T-helper 1 cell treated with Interleukin-12 subunit alpha and Interleukin-12 subunit beta and Interleukin-4 antibody, amounts not matched to agents 30 μg/mL and 1 μg/mL, for 36 hours (primary cell): ENCODE data around the gene CLASP1.

Experiments used
- H3K27ac Mint-ChIP-seq: one replicate; pipeline ENCODE4 v1.8.0; 2021; ENCODE audit warnings: mild to moderate bottlenecking, mixed read lengths
- H3K27me3 Mint-ChIP-seq: one replicate; pipeline ENCODE4 v1.8.0; 2021; ENCODE audit warnings: low read depth, mixed read lengths
- H3K36me3 Mint-ChIP-seq: one replicate; pipeline ENCODE4 v1.8.0; 2021; ENCODE audit warnings: low read depth, mixed read lengths
- H3K4me1 Mint-ChIP-seq: one replicate; pipeline ENCODE4 v1.8.0; 2021; ENCODE audit warnings: low read depth, mixed read lengths
- H3K4me3 Mint-ChIP-seq: one replicate; pipeline ENCODE4 v1.8.0; 2021; ENCODE audit warnings: mild to moderate bottlenecking, moderate library complexity, mixed read lengths
- H3K9me3 Mint-ChIP-seq: one replicate; pipeline ENCODE4 v1.8.0; 2021; ENCODE audit warnings: mixed read lengths

Gene CLASP1

DNA sequence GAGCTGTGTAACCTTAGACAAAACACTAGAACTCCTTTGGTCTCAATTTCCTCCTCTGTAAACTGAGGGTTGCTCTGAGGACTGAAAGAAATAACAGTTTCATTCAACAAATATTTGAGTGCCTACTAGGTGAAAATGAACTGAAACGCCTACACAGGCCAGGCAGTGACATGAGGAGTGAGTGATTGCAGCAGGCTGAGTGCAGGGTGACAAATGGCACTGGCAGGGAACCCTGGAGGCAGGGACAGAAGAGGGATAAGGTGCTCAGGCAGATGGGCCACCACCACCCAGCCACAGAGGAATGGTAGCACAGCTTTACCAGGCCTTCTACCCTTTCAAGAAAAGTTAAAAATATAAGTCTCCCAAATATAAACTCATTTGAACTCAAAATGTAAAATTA, 130.1 kb downstream of the CLASP1 start:
- peaks cover 25% of the 10 kb centered on the region for H3K36me3 Mint-ChIP-seq
- no peak overlapping the region for H3K4me3 Mint-ChIP-seq
- peak overlapping the region; percentile 15 for H3K27ac Mint-ChIP-seq
- no peaks in the 10 kb centered on the region for H3K9me3 Mint-ChIP-seq
- H3K27me3 Mint-ChIP-seq, result no peaks in the 10 kb centered on the region
- H3K4me1 Mint-ChIP-seq, result peaks cover 8% of the 10 kb centered on the region

DNA sequence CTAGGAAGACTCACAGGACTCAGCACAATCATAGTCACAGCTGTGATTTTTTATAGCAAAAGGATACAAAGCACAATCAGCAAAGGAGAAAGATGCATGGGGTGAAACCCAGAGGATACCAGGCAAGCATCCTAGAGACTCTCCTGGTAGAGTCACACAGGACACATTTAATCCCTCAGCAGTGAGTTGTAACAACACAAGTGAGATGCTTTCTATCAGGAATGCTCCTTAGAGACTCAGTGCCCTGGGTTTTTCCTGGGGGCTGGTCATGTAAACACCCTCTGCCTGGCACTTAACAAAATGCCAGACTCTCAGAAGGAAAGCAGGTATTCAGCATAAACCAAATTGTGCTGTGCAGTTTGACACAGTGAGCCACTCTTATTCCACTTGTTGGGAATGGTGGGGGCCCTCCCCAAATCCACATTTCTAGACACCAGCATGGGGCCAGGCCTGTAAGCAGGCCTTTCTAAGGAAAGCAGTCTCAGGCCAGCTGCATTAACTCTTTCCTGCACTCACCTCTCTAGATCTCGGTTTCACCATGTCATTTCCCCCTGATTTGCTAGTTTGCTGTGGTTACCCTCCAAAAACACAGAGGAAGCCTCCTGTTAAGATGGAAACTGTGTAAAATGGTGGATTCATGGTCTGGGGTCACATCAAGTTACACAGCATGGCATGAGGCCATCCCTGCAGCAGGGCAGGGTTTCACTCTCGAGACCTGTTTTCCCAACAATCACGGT, 135.5 kb downstream of the CLASP1 start:
- peaks cover 41% of the 10 kb centered on the region for H3K36me3 Mint-ChIP-seq
- no peak overlapping the region for H3K27ac Mint-ChIP-seq
- no peaks in the 10 kb centered on the region for H3K9me3 Mint-ChIP-seq
- no peak overlapping the region for H3K4me3 Mint-ChIP-seq
- no peaks in the 10 kb centered on the region for H3K27me3 Mint-ChIP-seq
- H3K4me1 Mint-ChIP-seq, result peaks cover 5% of the 10 kb centered on the region

DNA sequence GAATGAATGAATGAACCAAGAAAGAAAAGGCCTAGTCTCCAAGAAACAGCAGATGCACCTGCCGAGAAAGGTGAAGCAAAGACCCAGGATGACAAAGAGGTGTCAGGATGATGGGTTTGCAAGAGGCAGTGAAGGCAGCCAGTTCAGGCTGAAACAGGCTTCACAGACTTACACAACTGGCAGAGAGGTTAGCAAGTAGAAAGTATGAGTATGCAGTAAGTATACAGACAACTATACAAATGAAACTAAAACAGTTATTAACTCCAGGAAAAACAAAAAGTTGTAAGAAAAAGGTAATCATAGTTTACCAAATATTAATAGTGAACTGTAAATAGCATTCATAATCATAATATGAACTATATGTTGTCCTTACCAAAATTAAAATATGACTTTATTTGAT, 138.4 kb downstream of the CLASP1 start:
- Mint-ChIP-seq H3K4me3 (no peak overlapping the region), H3K4me1 (peaks cover 11% of the 10 kb centered on the region), H3K36me3 (peaks cover 51% of the 10 kb centered on the region), H3K27ac (no peak overlapping the region), H3K9me3 (no peaks in the 10 kb centered on the region), H3K27me3 (no peaks in the 10 kb centered on the region)

DNA sequence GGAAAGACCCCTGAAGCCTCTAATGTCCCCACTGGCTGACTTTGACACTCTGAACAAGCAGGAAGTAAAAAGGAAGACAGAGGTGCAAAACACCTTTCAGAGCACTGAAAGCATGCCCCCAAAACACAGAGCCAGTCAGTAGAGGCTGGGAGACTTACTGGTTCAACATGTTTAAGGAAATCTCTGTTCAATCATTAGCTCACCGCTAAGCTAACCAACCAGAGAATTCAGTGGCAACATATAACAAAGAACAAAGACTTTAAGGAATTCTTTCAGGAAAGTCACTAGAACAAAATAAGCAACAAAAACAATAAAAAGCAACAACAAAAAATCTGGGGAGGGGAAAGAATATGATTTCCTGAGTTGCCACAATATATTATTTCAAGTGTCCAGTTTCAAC, 142.6 kb downstream of the CLASP1 start:
- Mint-ChIP-seq H3K9me3 (no peaks in the 10 kb centered on the region), H3K4me1 (peaks cover 14% of the 10 kb centered on the region), H3K36me3 (peaks cover 47% of the 10 kb centered on the region), H3K27ac (no peak overlapping the region), H3K27me3 (no peaks in the 10 kb centered on the region), H3K4me3 (no peak overlapping the region)

DNA sequence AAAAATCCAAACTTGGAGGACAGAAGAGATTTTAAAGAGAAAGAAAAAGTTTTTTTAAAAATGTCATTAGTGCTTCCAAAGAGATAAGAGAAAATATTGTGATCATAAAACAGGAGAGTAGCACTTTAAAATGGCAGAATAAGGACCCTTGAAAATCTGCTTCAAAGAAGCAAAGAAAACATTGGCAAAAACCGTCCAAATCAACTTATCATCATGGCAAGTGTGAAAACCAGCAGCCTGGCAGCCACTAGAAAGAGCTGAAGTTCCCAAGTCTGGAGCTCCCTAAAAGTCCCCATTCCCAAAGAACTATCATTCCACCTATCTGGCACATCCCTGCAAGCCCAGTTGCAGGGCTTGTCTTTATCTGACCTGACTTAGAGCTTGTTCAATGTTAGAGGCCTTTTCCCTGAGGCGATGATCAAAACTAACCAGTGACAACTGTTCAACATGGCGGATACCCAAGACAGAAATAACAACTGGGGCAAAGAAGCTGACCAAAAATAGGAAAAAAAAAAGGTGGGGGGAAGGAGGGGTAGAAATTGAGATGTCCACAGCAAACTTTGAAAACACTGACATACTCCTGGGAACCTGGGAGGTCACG, 143.2 kb downstream of the CLASP1 start:
- no peak overlapping the region for H3K4me3 Mint-ChIP-seq
- H3K27me3 Mint-ChIP-seq, result no peaks in the 10 kb centered on the region
- peaks cover 48% of the 10 kb centered on the region for H3K36me3 Mint-ChIP-seq
- no peaks in the 10 kb centered on the region for H3K9me3 Mint-ChIP-seq
- peaks cover 15% of the 10 kb centered on the region for H3K4me1 Mint-ChIP-seq
- H3K27ac Mint-ChIP-seq, result no peak overlapping the region

DNA sequence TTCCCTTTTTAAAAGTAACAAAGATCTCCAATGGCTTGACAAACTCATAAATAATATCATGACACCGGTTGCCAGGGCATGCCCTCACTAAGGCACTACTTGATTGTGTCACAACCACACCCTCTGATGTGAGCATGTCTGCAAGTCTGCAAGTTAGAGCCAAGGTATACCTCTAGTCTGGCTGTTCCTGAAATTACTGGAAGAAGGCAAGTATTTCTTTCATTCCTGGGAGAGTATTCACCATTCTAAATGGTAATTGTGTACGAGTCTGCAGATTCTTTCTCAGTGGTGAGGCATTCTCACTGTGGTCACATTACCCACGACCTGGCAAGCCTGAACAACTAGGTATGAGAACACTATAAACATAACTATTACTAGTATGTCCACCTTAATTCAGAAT, 144.3 kb downstream of the CLASP1 start:
- Mint-ChIP-seq H3K27ac (no peak overlapping the region), H3K4me3 (no peak overlapping the region), H3K4me1 (peaks cover 18% of the 10 kb centered on the region)

DNA sequence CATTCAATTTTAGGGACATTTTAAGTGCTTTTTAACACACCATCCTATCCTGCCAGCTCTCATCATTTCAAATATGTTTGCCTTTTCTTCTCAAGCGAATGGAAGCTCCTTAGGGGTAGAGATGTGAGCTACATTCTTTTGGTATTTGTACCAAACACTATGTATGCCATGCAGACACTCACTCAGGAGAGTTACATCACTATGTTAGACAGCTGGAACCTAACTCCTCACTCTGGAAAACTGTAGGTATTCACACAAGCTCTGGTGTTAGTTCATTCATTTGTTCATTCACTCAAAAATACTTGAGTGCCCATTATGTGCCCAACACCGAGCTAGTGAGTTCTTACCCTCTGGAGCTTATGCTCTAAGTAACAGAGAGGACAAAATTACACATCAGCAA, 144.9 kb downstream of the CLASP1 start:
- Mint-ChIP-seq H3K27me3 (no peaks in the 10 kb centered on the region), H3K9me3 (peaks cover 8% of the 10 kb centered on the region), H3K36me3 (peaks cover 51% of the 10 kb centered on the region), H3K4me1 (peaks cover 18% of the 10 kb centered on the region), H3K27ac (no peak overlapping the region), H3K4me3 (no peak overlapping the region)

More for the DNA sequence above, 144.3 kb downstream of the CLASP1 start:
- Mint-ChIP-seq H3K9me3 (peaks cover 4% of the 10 kb centered on the region), H3K36me3 (peaks cover 49% of the 10 kb centered on the region), H3K27me3 (no peaks in the 10 kb centered on the region)

DNA sequence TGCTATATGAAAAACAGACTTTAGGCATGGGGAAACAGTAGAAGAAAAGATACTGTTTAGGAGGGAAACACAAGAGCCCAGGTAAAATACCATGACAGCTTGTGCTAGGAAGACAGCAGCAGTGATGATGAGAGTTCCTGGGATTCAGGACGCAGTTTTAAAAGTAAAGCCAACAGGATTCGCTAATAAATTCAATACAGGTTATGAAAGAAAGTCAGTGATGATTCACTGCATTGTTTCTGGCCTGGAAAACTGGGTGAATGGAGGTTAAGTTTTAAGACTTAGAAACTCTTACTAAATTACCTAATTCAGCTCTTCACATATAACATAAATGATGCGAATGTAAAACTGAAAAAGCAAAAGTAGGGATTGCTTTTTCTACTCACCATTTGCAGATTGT, 146.5 kb downstream of the CLASP1 start:
- H3K36me3 Mint-ChIP-seq, result peaks cover 52% of the 10 kb centered on the region
- no peaks in the 10 kb centered on the region for H3K27me3 Mint-ChIP-seq
- H3K9me3 Mint-ChIP-seq, result peaks cover 8% of the 10 kb centered on the region
- H3K4me1 Mint-ChIP-seq, result peaks cover 18% of the 10 kb centered on the region
- no peak overlapping the region for H3K4me3 Mint-ChIP-seq
- no peak overlapping the region for H3K27ac Mint-ChIP-seq

DNA sequence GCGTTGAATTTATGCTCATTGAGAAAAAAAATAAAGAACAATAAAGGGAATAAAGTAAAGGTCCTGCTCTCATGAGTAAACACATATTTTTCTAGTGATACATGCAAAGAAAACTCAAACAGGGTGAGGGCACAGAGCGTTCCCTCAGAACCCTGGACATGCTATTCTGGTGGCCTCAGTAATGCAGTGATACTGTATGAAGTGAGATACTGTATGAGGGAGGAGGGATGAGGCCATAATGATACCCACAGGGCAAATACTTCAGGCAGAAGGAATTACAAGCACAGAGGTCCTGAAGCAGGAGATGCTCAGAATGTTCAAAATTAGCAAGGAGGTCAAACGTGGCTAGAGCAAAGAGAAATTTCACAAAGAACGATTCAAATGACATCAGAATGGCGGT, 147.0 kb downstream of the CLASP1 start:
- Mint-ChIP-seq H3K27me3 (no peaks in the 10 kb centered on the region), H3K4me1 (peaks cover 19% of the 10 kb centered on the region), H3K4me3 (no peak overlapping the region), H3K36me3 (peaks cover 49% of the 10 kb centered on the region), H3K27ac (no peak overlapping the region), H3K9me3 (peaks cover 8% of the 10 kb centered on the region)

DNA sequence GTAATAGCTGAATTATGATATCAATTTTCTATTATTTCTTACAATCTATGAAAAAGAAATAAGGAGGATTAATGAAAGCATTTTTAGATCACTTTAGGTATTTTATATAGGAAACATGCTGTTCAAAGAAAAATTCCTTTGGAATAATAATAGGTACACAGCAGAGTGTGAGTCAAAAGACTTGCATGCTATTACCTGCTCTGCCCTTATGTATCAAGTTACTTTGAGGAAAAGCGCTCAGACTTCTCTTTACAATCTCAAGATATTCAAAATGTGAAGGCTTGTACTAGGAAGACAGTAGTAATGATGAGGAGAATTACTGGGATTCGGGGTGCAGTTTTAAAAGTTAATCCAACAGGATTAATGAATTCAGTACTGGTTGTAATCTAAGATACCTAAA, 147.7 kb downstream of the CLASP1 start:
- H3K27ac Mint-ChIP-seq, result no peak overlapping the region
- peaks cover 8% of the 10 kb centered on the region for H3K9me3 Mint-ChIP-seq
- H3K36me3 Mint-ChIP-seq, result peaks cover 47% of the 10 kb centered on the region
- H3K4me3 Mint-ChIP-seq, result no peak overlapping the region
- no peaks in the 10 kb centered on the region for H3K27me3 Mint-ChIP-seq
- H3K4me1 Mint-ChIP-seq, result peaks cover 15% of the 10 kb centered on the region

DNA sequence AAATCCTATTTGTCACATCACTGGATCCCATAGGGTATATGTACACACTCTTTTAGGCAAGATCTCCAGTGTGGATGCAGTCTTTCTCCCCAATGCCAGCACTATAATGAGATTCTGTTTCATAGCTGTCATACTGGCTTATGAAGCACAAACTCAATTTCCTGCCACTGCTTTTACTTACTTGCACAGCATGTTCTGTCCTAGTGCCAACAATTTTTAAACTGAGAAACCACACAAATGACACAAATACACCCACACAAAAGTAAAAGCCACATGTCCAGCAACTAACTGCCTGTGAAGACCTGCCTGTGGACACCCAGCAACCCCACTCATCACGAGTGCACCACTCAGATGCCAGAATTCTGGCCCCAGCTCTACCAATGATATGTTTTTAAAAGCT, 148.2 kb downstream of the CLASP1 start:
- Mint-ChIP-seq H3K4me1 (peaks cover 12% of the 10 kb centered on the region), H3K4me3 (no peak overlapping the region), H3K27me3 (no peaks in the 10 kb centered on the region), H3K27ac (no peak overlapping the region), H3K36me3 (peaks cover 47% of the 10 kb centered on the region), H3K9me3 (peaks cover 8% of the 10 kb centered on the region)

DNA sequence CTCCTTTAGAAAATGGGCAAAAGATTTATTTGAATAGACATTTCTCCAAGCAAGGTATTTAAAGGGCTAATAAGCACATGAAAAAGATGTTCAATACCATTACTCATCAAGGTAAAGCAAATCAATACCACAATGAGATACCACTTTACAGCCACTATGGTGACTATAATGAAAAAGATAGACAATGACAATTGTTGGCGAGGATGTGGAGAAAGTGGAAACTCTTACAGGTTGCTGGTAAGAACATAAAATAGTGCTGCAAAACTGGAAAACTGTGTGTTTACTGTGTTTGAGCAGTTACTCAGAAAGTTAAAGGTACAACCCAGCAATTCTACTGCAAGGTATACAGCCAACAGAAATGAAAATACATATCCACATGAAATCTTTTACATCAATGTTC, 150.5 kb downstream of the CLASP1 start:
- no peak overlapping the region for H3K4me3 Mint-ChIP-seq
- peaks cover 8% of the 10 kb centered on the region for H3K9me3 Mint-ChIP-seq
- H3K4me1 Mint-ChIP-seq, result peaks cover 11% of the 10 kb centered on the region
- H3K27me3 Mint-ChIP-seq, result no peaks in the 10 kb centered on the region
- H3K27ac Mint-ChIP-seq, result no peak overlapping the region
- H3K36me3 Mint-ChIP-seq, result peaks cover 51% of the 10 kb centered on the region

DNA sequence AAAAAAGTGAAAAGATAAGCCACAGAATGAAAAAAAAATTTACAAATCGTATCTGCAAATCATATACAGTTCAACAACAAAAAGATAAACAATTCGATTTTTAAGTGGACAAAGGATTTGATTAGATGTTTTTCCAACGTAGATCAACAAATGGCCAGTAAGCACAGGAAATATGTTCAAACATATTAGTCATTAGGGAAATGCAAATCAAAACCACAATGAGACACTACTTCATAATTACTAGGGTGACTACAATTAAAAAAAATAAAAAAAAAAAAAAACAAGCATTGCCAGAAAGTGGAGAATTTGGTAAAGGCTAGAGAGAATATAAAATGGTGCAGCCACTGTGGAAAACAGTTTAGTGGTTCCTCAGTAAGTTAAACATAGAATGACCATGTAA, 156.9 kb downstream of the CLASP1 start:
- Mint-ChIP-seq H3K36me3 (peaks cover 16% of the 10 kb centered on the region), H3K4me3 (no peak overlapping the region), H3K27ac (no peak overlapping the region), H3K4me1 (peaks cover 22% of the 10 kb centered on the region), H3K9me3 (no peaks in the 10 kb centered on the region), H3K27me3 (no peaks in the 10 kb centered on the region)

DNA sequence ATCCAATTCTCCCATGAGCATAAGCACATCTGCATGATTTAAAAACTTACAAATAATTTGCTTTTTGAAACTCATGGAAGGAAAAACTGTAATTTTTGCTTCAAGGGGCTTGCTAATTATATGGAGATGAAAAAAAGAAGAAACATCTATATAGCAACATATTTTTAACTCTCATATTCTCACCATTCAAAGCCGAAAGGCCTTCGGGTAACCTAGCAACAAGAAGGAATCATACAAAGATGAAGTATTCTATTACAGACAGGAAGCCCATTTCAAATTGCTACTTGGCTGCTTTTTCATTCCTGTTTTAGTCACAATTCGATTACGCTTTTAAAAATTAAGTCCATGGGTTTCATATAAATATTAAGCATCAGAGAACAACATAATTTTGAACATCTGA, 157.7 kb downstream of the CLASP1 start:
- no peaks in the 10 kb centered on the region for H3K27me3 Mint-ChIP-seq
- H3K4me3 Mint-ChIP-seq, result no peak overlapping the region
- peaks cover 10% of the 10 kb centered on the region for H3K36me3 Mint-ChIP-seq
- no peak overlapping the region for H3K27ac Mint-ChIP-seq
- H3K9me3 Mint-ChIP-seq, result no peaks in the 10 kb centered on the region
- H3K4me1 Mint-ChIP-seq, result peaks cover 21% of the 10 kb centered on the region

DNA sequence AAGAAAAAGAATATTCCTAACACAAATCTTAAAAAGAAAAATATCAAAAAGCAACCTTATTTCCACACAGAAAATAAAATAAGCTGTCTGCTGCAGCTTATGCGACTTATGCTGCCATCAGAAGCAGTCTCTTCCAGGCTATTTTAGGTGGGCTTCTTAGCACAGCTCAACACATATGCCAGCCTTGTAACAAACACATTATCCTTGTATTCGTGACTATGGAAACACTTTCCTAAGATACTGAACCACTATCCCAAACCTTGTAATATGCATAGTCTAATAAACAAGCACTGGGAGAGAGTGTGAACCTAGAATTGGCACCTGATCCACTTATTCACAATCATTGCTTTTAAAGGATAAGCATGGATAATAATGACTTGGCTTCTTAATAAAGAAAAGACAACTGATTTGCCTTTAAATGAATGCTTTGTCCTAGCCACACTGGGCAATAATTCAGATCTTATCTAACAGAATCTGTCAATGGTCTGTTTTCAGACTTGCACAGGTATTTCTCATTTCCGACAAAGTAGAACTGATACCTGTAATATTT, 158.6 kb downstream of the CLASP1 start:
- Mint-ChIP-seq H3K9me3 (no peaks in the 10 kb centered on the region), H3K27me3 (no peaks in the 10 kb centered on the region), H3K4me1 (peaks cover 21% of the 10 kb centered on the region), H3K27ac (no peak overlapping the region), H3K4me3 (no peak overlapping the region), H3K36me3 (peaks cover 7% of the 10 kb centered on the region)
